HEK293 (cell line): ENCODE measurements around the gene MUC5AC.

Experiments used
- EGR2 ChIP-seq: fragments of 450-650 bp; formaldehyde crosslinking; IDR thresholded peaks from 2 replicates; pipeline ENCODE4 v1.5.1; 2016; ENCODE audit warnings: low read depth, missing biosample characterization, missing genetic modification characterization
- GLI4 ChIP-seq: fragments of 450-650 bp; formaldehyde crosslinking; IDR thresholded peaks from 2 replicates; pipeline ENCODE4 v1.5.1; 2016; ENCODE audit warnings: missing biosample characterization, missing genetic modification characterization
- KLF9 ChIP-seq: fragments of 450-650 bp; formaldehyde crosslinking; IDR thresholded peaks from 2 replicates; pipeline ENCODE4 v1.5.1; 2016; ENCODE audit warnings: missing biosample characterization, missing genetic modification characterization, low read depth
- YY2 ChIP-seq: fragments of 450-650 bp; formaldehyde crosslinking; IDR thresholded peaks from 2 replicates; pipeline ENCODE4 v1.5.1; 2016; ENCODE audit warnings: missing biosample characterization, missing genetic modification characterization
- ZIC2 ChIP-seq: fragments of 450-650 bp; formaldehyde crosslinking; IDR thresholded peaks from 2 replicates; pipeline ENCODE4 v1.5.1; 2016; ENCODE audit warnings: missing biosample characterization, missing genetic modification characterization
- ZNF121 ChIP-seq: fragments of 450-650 bp; formaldehyde crosslinking; IDR thresholded peaks from 2 replicates; pipeline ENCODE4 v1.5.1; 2016; ENCODE audit warnings: missing biosample characterization, missing genetic modification characterization
- ZNF335 ChIP-seq: fragments of 450-650 bp; formaldehyde crosslinking; conservative IDR thresholded peaks from 2 replicates; pipeline ENCODE4 v1.5.1; 2016; ENCODE audit warnings: missing biosample characterization, missing genetic modification characterization
- ZNF341 ChIP-seq: fragments of 450-650 bp; formaldehyde crosslinking; IDR thresholded peaks from 2 replicates; pipeline ENCODE4; 2016; ENCODE audit warnings: low read depth, missing biosample characterization, missing genetic modification characterization
- ZNF354C ChIP-seq: fragments of 450-650 bp; formaldehyde crosslinking; IDR thresholded peaks from 2 replicates; pipeline ENCODE4 v1.5.1; 2016; ENCODE audit warnings: missing biosample characterization, missing genetic modification characterization, low read depth, borderline replicate concordance
- ZNF585B ChIP-seq: fragments of 450-650 bp; formaldehyde crosslinking; IDR thresholded peaks from 2 replicates; pipeline ENCODE4 v1.5.1; 2016; ENCODE audit warnings: missing biosample characterization, missing genetic modification characterization
- ZNF626 ChIP-seq: fragments of 450-650 bp; sonication (Bioruptor Pico); formaldehyde crosslinking; IDR thresholded peaks from 2 replicates; pipeline ENCODE4 v1.5.1; 2018; ENCODE audit warnings: missing biosample characterization, missing genetic modification characterization, inconsistent platforms
- ZNF660 ChIP-seq: fragments of 450-650 bp; IDR thresholded peaks from 2 replicates; pipeline ENCODE4 v1.5.1; 2018; ENCODE audit warnings: missing biosample characterization, mild to moderate bottlenecking, missing genetic modification characterization
- ZSCAN30 ChIP-seq: fragments of 450-650 bp; IDR thresholded peaks from 2 replicates; pipeline ENCODE4 v1.5.1; 2018; ENCODE audit warnings: missing biosample characterization, mild to moderate bottlenecking, missing genetic modification characterization, moderate library complexity
- TF ChIP-seq, protein P1 (sequence below): fragments of 450-650 bp; formaldehyde crosslinking; IDR thresholded peaks from 2 replicates; pipeline ENCODE4 v1.5.1; 2016; ENCODE audit warnings: missing biosample characterization, missing genetic modification characterization
- TF ChIP-seq, protein P2 (sequence below): fragments of 450-650 bp; formaldehyde crosslinking; IDR thresholded peaks from 2 replicates; pipeline ENCODE4 v1.5.1; 2016; ENCODE audit warnings: missing biosample characterization, missing genetic modification characterization
- TF ChIP-seq, protein P3 (sequence below): fragments of 450-650 bp; formaldehyde crosslinking; IDR thresholded peaks from 2 replicates; pipeline ENCODE4 v1.5.1; 2017; ENCODE audit warnings: missing biosample characterization, missing genetic modification characterization
- TF ChIP-seq, protein P4 (sequence below): fragments of 450-650 bp; formaldehyde crosslinking; IDR thresholded peaks from 2 replicates; pipeline ENCODE4 v1.5.1; 2016; ENCODE audit warnings: missing biosample characterization, missing genetic modification characterization
- TF ChIP-seq, protein P5 (sequence below): fragments of 450-650 bp; formaldehyde crosslinking; IDR thresholded peaks from 2 replicates; pipeline ENCODE4 v1.5.1; 2016; ENCODE audit warnings: missing biosample characterization, missing genetic modification characterization, low read depth
- TF ChIP-seq, protein P6 (sequence below): fragments of 450-650 bp; formaldehyde crosslinking; IDR thresholded peaks from 2 replicates; pipeline ENCODE4 v1.5.1; 2016; ENCODE audit warnings: missing biosample characterization, missing genetic modification characterization

The MUC5AC gene

DNA sequence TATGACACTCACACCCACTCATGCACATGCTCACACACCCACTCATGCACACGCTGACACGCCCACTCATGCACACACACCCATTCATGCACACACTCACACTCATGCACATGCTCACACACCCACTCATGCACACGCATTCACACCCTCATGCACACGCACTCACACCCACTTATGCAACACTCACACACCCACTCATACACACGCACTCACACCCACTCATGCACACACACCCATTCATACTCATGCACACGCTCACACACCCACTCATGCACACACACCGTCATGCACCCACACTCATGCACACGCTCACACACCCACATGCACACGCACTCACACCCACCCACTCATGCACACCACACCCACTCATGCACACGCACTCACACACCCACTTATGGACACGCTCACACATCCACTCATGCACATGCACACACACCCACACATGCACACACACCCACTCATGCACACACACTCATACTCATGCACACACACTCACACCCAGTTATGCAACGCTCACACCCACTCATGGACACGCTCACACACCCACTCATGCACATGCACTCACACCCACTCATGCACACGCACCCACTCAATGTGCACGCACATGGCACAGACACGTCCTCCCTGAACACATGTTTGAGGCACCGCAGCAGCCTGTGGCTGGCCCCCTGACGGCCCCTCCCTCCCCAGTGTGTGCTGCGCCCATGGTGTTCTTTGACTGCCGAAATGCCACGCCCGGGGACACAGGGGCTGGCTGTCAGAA lies 17.9 kb downstream of the MUC5AC start (continued):
- TF ChIP-seq, protein P1, sequence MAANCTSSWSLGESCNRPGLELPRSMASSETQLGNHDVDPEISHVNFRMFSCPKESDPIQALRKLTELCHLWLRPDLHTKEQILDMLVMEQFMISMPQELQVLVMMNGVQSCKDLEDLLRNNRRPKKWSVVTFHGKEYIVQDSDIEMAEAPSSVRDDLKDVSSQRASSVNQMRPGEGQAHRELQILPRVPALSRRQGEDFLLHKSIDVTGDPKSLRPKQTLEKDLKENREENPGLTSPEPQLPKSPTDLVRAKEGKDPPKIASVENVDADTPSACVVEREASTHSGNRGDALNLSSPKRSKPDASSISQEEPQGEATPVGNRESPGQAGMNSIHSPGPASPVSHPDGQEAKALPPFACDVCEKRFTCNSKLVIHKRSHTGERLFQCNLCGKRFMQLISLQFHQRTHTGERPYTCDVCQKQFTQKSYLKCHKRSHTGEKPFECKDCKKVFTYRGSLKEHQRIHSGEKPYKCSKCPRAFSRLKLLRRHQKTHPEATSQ (tag by site-specific recombination) = no peak
- no peak for TF ChIP-seq ZNF121 (tag by site-specific recombination)
- TF ChIP-seq ZNF660 (tag by site-specific recombination) = no peak
- no peak for TF ChIP-seq ZNF335 (tag by site-specific recombination)
- TF ChIP-seq ZNF354C (tag by site-specific recombination) = no peak
- no peak for TF ChIP-seq ZIC2 (tag by site-specific recombination)
- TF ChIP-seq ZNF626 = no peak
- peak; percentile 94 for TF ChIP-seq KLF9
- TF ChIP-seq, protein P2, sequence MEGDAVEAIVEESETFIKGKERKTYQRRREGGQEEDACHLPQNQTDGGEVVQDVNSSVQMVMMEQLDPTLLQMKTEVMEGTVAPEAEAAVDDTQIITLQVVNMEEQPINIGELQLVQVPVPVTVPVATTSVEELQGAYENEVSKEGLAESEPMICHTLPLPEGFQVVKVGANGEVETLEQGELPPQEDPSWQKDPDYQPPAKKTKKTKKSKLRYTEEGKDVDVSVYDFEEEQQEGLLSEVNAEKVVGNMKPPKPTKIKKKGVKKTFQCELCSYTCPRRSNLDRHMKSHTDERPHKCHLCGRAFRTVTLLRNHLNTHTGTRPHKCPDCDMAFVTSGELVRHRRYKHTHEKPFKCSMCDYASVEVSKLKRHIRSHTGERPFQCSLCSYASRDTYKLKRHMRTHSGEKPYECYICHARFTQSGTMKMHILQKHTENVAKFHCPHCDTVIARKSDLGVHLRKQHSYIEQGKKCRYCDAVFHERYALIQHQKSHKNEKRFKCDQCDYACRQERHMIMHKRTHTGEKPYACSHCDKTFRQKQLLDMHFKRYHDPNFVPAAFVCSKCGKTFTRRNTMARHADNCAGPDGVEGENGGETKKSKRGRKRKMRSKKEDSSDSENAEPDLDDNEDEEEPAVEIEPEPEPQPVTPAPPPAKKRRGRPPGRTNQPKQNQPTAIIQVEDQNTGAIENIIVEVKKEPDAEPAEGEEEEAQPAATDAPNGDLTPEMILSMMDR = no peak
- no peak for TF ChIP-seq GLI4 (tag by site-specific recombination)
- no peak for TF ChIP-seq ZSCAN30
- TF ChIP-seq EGR2 (tag by site-specific recombination) = peak; percentile 91
- TF ChIP-seq, protein P3, sequence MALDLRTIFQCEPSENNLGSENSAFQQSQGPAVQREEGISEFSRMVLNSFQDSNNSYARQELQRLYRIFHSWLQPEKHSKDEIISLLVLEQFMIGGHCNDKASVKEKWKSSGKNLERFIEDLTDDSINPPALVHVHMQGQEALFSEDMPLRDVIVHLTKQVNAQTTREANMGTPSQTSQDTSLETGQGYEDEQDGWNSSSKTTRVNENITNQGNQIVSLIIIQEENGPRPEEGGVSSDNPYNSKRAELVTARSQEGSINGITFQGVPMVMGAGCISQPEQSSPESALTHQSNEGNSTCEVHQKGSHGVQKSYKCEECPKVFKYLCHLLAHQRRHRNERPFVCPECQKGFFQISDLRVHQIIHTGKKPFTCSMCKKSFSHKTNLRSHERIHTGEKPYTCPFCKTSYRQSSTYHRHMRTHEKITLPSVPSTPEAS (tag by site-specific recombination) = peak; percentile 81
- TF ChIP-seq, protein P4, sequence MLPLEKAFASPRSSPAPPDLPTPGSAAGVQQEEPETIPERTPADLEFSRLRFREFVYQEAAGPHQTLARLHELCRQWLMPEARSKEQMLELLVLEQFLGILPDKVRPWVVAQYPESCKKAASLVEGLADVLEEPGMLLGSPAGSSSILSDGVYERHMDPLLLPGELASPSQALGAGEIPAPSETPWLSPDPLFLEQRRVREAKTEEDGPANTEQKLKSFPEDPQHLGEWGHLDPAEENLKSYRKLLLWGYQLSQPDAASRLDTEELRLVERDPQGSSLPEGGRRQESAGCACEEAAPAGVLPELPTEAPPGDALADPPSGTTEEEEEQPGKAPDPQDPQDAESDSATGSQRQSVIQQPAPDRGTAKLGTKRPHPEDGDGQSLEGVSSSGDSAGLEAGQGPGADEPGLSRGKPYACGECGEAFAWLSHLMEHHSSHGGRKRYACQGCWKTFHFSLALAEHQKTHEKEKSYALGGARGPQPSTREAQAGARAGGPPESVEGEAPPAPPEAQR (tag by site-specific recombination) = no peak
- TF ChIP-seq, protein P5, sequence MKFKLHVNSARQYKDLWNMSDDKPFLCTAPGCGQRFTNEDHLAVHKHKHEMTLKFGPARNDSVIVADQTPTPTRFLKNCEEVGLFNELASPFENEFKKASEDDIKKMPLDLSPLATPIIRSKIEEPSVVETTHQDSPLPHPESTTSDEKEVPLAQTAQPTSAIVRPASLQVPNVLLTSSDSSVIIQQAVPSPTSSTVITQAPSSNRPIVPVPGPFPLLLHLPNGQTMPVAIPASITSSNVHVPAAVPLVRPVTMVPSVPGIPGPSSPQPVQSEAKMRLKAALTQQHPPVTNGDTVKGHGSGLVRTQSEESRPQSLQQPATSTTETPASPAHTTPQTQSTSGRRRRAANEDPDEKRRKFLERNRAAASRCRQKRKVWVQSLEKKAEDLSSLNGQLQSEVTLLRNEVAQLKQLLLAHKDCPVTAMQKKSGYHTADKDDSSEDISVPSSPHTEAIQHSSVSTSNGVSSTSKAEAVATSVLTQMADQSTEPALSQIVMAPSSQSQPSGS (tag by site-specific recombination) = no peak
- TF ChIP-seq, protein P6, sequence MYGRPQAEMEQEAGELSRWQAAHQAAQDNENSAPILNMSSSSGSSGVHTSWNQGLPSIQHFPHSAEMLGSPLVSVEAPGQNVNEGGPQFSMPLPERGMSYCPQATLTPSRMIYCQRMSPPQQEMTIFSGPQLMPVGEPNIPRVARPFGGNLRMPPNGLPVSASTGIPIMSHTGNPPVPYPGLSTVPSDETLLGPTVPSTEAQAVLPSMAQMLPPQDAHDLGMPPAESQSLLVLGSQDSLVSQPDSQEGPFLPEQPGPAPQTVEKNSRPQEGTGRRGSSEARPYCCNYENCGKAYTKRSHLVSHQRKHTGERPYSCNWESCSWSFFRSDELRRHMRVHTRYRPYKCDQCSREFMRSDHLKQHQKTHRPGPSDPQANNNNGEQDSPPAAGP = no peak
- TF ChIP-seq ZNF585B (tag by site-specific recombination) = no peak
- TF ChIP-seq YY2 = no peak
- no peak for TF ChIP-seq ZNF341 (tag by site-specific recombination)
